Hepatocyte (in vitro differentiated cells): ENCODE results near the gene PNMA5. TPM values are rescaled to one million over a fixed set of nuclear protein-coding genes. Genes with fewer than 3 reads are reported as not detected.
"Not testable (repeated sequence)": the region's sequence is repeated elsewhere in the genome, so short reads cannot be mapped to it uniquely, and the experiment has no call there.

Experiments used
- DNase-seq: peaks from one replicate; pipeline ENCODE4 v3.0.0-alpha.2; 2016; ENCODE audit warnings: low spot score
- H2AFZ ChIP-seq: fragments of 200-600 bp; sonication (generic); 2 replicates; pipeline ENCODE4 v1.6.0; 2016; ENCODE audit warnings: antibody characterized with exemption, mild to moderate bottlenecking
- H3K27ac ChIP-seq: fragments of 200-600 bp; sonication (generic); 2 replicates; pipeline ENCODE4 v1.5.1; 2016; ENCODE audit warnings: mild to moderate bottlenecking
- H3K27me3 ChIP-seq: fragments of 200-600 bp; sonication (generic); 2 replicates; pipeline ENCODE4 v1.6.1; 2016
- H3K36me3 ChIP-seq: fragments of 200-600 bp; sonication (generic); replicated peaks from 2 replicates; pipeline ENCODE4 v1.5.1; 2016; ENCODE audit warnings: low read depth; ENCODE audit not compliant: insufficient read depth
- H3K4me1 ChIP-seq: fragments of 200-600 bp; sonication (generic); 2 replicates; pipeline ENCODE4 v1.5.1; 2016; ENCODE audit warnings: mild to moderate bottlenecking, moderate library complexity; ENCODE audit not compliant: insufficient read depth
- H3K4me2 ChIP-seq: fragments of 200-600 bp; sonication (generic); 2 replicates; pipeline ENCODE4 v1.6.0; 2016
- H3K4me3 ChIP-seq: fragments of 200-600 bp; sonication (generic); 2 replicates; pipeline ENCODE4 v1.5.1; 2016; ENCODE audit warnings: mild to moderate bottlenecking
- H3K79me2 ChIP-seq: fragments of 200-600 bp; sonication (generic); 2 replicates; pipeline ENCODE4 v1.6.0; 2017; ENCODE audit warnings: mild to moderate bottlenecking
- H3K9me2 ChIP-seq: fragments of 200-600 bp; sonication (generic); replicated peaks from 2 replicates; pipeline ENCODE4 v1.6.0; 2017; ENCODE audit warnings: mild to moderate bottlenecking; ENCODE audit not compliant: insufficient read depth
- H3K9me3 ChIP-seq: fragments of 200-600 bp; sonication (generic); 2 replicates; pipeline ENCODE4 v1.5.1; 2016; ENCODE audit warnings: low read depth, mild to moderate bottlenecking
- H4K20me1 ChIP-seq: fragments of 200-600 bp; sonication (generic); 2 replicates; pipeline ENCODE4 v1.6.0; 2016; ENCODE audit warnings: mild to moderate bottlenecking; ENCODE audit not compliant: insufficient read depth, poor library complexity, severe bottlenecking
- EZH2 ChIP-seq: fragments of 200-600 bp; sonication (generic); IDR thresholded peaks from 2 replicates; pipeline ENCODE4 v1.6.1; 2016; ENCODE audit warnings: antibody characterized with exemption, mild to moderate bottlenecking, borderline replicate concordance
- EZH2phosphoT487 ChIP-seq: fragments of 200-600 bp; sonication (generic); IDR thresholded peaks from one replicate; pipeline ENCODE4 v1.6.1; 2018; ENCODE audit warnings: antibody characterized with exemption, mild to moderate bottlenecking, low read depth, moderate library complexity; ENCODE audit not compliant: unreplicated experiment, severe bottlenecking
- WGBS: methylation state at CpG from one replicate; pipeline ENCODE4 v1.1.6; 2016; ENCODE audit warnings: low lambda C conversion rate; ENCODE audit errors: missing lambda C conversion rate; 5-methylcytosine and 5-hydroxymethylcytosine counted together
- polyA plus RNA-seq: library from polyadenylated mRNA; unstranded; fragments of >200 nt; fragmentation: Nextera tagmentation; extraction: Ambion mirVana; gene quantifications from 2 replicates; pipeline ENCODE4 v1.2.1, GENCODE V29; 2016
- total RNA-seq: library from RNA; depleted of rRNA; stranded (reverse); fragments of >200 nt; gene quantifications from 2 replicates; pipeline ENCODE4 v1.2.3, GENCODE V29; 2014
- TF ChIP-seq, protein P1 (sequence below): fragments of 200-600 bp; sonication (generic); IDR thresholded peaks from 2 replicates; pipeline ENCODE4 v1.5.1; 2016; ENCODE audit warnings: antibody characterized with exemption, mild to moderate bottlenecking; ENCODE audit not compliant: poor library complexity

PNMA5 gene
- total and polyA plus RNA-seq, 2 experiments from 2014 or later: 0.07 TPM; not detected in 1

DNA sequence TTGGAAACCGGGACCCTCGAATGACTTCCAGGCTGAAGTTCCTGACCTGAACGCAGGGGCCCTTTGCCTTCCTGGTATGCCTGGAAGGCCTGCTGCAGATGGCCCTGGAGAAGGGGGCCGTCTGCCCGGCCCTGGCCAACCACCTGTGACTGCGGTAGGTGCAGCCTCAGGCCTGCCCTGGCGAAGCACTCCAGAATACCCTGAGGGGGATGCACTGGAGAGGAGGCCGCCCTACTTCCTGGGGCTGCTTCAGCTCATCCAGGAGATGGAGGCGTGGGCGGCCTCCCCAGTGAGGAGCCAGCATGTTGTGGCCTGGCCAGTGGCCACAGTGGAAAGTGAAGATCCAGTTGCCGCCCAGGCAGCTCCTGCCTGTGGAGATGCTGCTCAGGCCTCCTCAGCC lies 36.0 kb upstream of the PNMA5 start:
- Histone ChIP-seq H3K27me3 (no peaks in the 10 kb centered on the region), H3K4me2 (no peak overlapping the region), H3K79me2 (no peaks in the 10 kb centered on the region), H3K9me2 (no peaks in the 10 kb centered on the region), H4K20me1 (no peaks in the 10 kb centered on the region), H2AFZ (no peak overlapping the region), H3K4me3 (no peak overlapping the region), H3K27ac (no peak overlapping the region), H3K9me3 (no peaks in the 10 kb centered on the region), H3K4me1 (no peaks in the 10 kb centered on the region), H3K36me3 (no peaks in the 10 kb centered on the region)
- TF ChIP-seq, protein P1, sequence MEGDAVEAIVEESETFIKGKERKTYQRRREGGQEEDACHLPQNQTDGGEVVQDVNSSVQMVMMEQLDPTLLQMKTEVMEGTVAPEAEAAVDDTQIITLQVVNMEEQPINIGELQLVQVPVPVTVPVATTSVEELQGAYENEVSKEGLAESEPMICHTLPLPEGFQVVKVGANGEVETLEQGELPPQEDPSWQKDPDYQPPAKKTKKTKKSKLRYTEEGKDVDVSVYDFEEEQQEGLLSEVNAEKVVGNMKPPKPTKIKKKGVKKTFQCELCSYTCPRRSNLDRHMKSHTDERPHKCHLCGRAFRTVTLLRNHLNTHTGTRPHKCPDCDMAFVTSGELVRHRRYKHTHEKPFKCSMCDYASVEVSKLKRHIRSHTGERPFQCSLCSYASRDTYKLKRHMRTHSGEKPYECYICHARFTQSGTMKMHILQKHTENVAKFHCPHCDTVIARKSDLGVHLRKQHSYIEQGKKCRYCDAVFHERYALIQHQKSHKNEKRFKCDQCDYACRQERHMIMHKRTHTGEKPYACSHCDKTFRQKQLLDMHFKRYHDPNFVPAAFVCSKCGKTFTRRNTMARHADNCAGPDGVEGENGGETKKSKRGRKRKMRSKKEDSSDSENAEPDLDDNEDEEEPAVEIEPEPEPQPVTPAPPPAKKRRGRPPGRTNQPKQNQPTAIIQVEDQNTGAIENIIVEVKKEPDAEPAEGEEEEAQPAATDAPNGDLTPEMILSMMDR: no peak
- no peak for TF ChIP-seq EZH2phosphoT487
- no peak for TF ChIP-seq EZH2
- WGBS: 87% methylated on average over 11 of the region's 11 CpGs
- DNase-seq: no peak

DNA sequence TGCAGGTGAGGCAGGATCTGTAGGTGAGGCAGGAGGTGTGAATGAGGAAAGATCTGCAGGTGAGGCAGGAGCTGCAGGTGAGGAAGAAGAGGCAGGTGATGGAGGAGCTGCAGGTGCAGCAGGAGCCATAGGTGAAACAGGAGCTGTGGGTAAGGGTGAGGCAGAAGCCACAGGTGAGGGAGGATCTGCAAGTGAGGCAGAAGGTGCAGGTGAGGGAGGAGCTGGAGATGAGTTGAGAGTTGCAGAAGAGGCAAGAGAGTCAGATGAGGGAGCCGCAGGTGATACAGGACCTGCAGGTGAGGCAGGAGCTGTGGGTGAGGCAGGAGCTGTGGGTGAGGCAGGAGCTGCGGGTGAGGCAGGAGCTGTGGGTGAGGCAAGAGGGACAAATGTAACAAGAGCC lies 35.2 kb upstream of the PNMA5 start:
- TF ChIP-seq EZH2phosphoT487 (no peak), EZH2 (no peak)
- TF ChIP-seq, protein P1: no peak
- H3K27ac ChIP-seq: no peak overlapping the region
- H3K4me2 ChIP-seq: no peak overlapping the region
- WGBS: 79% methylated on average over 2 of the region's 2 CpGs
- no peaks in the 10 kb centered on the region for H3K9me3 ChIP-seq
- H3K9me2 ChIP-seq: no peaks in the 10 kb centered on the region
- no peaks in the 10 kb centered on the region for H3K79me2 ChIP-seq
- no peak for DNase-seq
- H3K27me3 ChIP-seq: no peaks in the 10 kb centered on the region
- H2AFZ ChIP-seq: no peak overlapping the region
- no peaks in the 10 kb centered on the region for H4K20me1 ChIP-seq
- H3K4me1 ChIP-seq: no peaks in the 10 kb centered on the region
- H3K36me3 ChIP-seq: no peaks in the 10 kb centered on the region
- no peak overlapping the region for H3K4me3 ChIP-seq

DNA sequence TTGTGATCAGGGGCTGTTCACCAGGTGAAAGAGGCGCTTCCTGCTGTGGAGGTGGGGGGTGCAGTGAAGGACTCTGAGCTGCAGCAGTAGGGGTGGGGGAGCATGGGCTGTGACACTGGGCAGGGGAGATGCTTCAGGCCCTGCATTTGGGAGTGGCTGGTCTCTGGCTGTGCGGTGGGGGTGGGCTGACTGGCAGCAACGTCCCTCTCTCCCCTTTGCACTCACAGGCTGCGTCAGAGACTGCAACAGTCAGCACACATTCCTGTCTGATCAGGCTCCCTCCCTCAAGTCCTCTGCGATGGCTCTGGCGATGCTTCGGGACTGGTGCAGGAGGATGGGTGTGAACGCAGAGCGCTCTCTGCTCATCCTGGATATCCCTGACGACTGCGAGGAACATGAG lies 34.6 kb upstream of the PNMA5 start:
- H3K36me3 ChIP-seq, H3K79me2 ChIP-seq, H3K4me1 ChIP-seq, H3K9me3 ChIP-seq, H3K4me2 ChIP-seq, H2AFZ ChIP-seq, H3K4me3 ChIP-seq, H3K27ac ChIP-seq, H3K27me3 ChIP-seq, H4K20me1 ChIP-seq, DNase-seq, H3K9me2 ChIP-seq: not testable (repeated sequence)
- WGBS: 83% methylated on average over 8 of the region's 11 CpGs

DNA sequence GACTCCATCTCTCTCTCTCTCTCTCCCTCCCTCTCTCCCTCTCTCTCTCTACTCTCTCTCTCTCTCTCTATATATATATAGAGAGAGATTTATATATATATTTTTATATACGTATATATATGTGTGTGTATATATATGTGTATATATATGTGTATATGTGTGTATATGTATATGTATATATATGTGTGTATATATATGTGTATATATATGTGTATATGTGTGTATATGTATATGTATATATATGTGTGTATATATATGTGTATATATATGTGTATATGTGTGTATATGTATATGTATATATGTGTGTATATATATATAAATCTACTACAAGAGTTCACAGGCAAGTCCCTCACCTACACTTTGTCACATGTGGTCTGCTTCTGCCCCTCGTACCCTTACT lies 32.6 kb upstream of the PNMA5 start:
- not testable (repeated sequence) for H3K4me1 ChIP-seq, H3K27me3 ChIP-seq, H3K79me2 ChIP-seq, H3K9me2 ChIP-seq, H3K9me3 ChIP-seq, H3K36me3 ChIP-seq, H3K4me2 ChIP-seq, H3K27ac ChIP-seq, H2AFZ ChIP-seq, DNase-seq, H3K4me3 ChIP-seq, H4K20me1 ChIP-seq
- 66% methylated on average over 2 of the region's 2 CpGs for WGBS

DNA sequence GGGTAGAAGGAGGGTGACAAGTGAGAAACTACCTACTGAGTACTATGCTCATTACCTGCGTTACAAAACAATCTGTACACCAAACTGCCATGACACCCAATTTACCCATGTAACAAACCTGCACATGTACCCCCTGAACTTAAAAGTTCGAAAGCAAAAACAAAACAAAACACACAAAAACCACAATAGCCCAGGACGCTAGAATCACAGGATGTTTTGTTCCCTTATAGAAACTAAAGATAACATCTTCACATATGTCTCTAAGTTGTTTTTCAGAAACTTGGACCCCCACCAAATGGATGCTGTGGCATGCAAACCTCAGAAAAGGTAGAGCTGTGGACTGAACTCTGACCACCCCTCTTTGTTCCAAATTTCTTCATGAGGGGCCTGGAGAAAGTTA lies 25.2 kb upstream of the PNMA5 start:
- Histone ChIP-seq H3K27ac (no peak overlapping the region), H3K36me3 (no peaks in the 10 kb centered on the region), H3K4me2 (no peak overlapping the region), H4K20me1 (no peaks in the 10 kb centered on the region), H3K79me2 (no peaks in the 10 kb centered on the region), H3K9me2 (no peaks in the 10 kb centered on the region), H3K4me1 (no peaks in the 10 kb centered on the region), H3K4me3 (no peak overlapping the region), H3K9me3 (no peaks in the 10 kb centered on the region), H2AFZ (no peak overlapping the region), H3K27me3 (no peaks in the 10 kb centered on the region)
- TF ChIP-seq EZH2phosphoT487 (no peak), EZH2 (no peak)
- TF ChIP-seq, protein P1: no peak
- DNase-seq: no peak
- 54% methylated on average over 3 of the region's 3 CpGs for WGBS

DNA sequence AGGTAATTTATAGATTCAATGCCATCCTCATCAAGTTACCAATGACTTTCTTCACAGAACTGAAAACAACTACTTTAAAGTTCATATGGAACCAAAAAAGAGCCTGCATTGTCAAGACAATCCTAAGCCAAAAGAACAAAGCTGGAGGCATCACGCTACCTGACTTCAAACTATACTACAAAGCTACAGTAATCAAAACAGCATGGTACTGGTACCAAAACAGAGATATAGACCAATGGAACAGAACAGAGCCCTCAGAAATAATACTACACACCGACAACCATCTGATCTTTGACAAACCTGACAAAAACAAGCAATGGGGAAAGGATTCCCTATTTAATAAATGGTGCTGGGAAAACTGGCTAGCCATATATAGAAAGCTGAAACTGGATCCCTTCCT lies 23.3 kb upstream of the PNMA5 start:
- H3K4me1 ChIP-seq, H4K20me1 ChIP-seq, DNase-seq, H3K9me3 ChIP-seq, H3K4me2 ChIP-seq, H3K27ac ChIP-seq, H3K36me3 ChIP-seq, H3K27me3 ChIP-seq, H2AFZ ChIP-seq, H3K79me2 ChIP-seq, H3K9me2 ChIP-seq, H3K4me3 ChIP-seq: not testable (repeated sequence)
- WGBS: 51% methylated on average over 2 of the region's 2 CpGs
